Measurements from ENCODE around the gene KNG1. TPM values are rescaled to one million over a fixed set of nuclear protein-coding genes. Genes with fewer than 3 reads are reported as not detected.
"Not testable (repeated sequence)": the region's sequence is repeated elsewhere in the genome, so short reads cannot be mapped to it uniquely, and the experiment has no call there.

Gene KNG1
- total RNA-seq, 1 donor from 2014 or later: not detected

GRCh38 chr3:186696522-186696921 is 20.6 kb upstream of the KNG1 start:
- Mint-ChIP-seq H3K36me3 (ENCODE audit: low read depth, unreplicated experiment) (no peaks in the 10 kb centered on the region), H3K4me1 (ENCODE audit: low read depth, unreplicated experiment) (peaks cover 2% of the 10 kb centered on the region), H3K27me3 (ENCODE audit: low read depth, unreplicated experiment) (peaks cover 7% of the 10 kb centered on the region), H3K9me3 (ENCODE audit: unreplicated experiment) (no peaks in the 10 kb centered on the region), H3K4me3 (ENCODE audit: unreplicated experiment) (no peak overlapping the region), H3K27ac (ENCODE audit: unreplicated experiment) (no peak overlapping the region)
- no peak overlapping the region for H3K9ac ChIP-seq (ENCODE audit: low read length)
- H3K4me1 ChIP-seq (ENCODE audit: insufficient read depth, low read length): no peaks in the 10 kb centered on the region
- H3K9me3 ChIP-seq (ENCODE audit: insufficient read depth, low read depth, low read length): no peaks in the 10 kb centered on the region
- no peak overlapping the region for H3K27ac ChIP-seq (ENCODE audit: low read depth, low read length)
- H3K4me3 ChIP-seq (ENCODE audit: insufficient read depth, low read depth, low read length): no peak overlapping the region
- H2AFZ ChIP-seq (ENCODE audit: low read depth, low read length): no peak overlapping the region
- peaks cover 8% of the 10 kb centered on the region for H3K27me3 ChIP-seq (ENCODE audit: insufficient read depth, low read length)
- H3K36me3 ChIP-seq (ENCODE audit: insufficient read depth, low read length): no peaks in the 10 kb centered on the region
- no peak for TF ChIP-seq EZH2 (IDR thresholded peaks at IDR 0.05; ENCODE audit: insufficient read depth, low read length)
- TF ChIP-seq, protein P1, sequence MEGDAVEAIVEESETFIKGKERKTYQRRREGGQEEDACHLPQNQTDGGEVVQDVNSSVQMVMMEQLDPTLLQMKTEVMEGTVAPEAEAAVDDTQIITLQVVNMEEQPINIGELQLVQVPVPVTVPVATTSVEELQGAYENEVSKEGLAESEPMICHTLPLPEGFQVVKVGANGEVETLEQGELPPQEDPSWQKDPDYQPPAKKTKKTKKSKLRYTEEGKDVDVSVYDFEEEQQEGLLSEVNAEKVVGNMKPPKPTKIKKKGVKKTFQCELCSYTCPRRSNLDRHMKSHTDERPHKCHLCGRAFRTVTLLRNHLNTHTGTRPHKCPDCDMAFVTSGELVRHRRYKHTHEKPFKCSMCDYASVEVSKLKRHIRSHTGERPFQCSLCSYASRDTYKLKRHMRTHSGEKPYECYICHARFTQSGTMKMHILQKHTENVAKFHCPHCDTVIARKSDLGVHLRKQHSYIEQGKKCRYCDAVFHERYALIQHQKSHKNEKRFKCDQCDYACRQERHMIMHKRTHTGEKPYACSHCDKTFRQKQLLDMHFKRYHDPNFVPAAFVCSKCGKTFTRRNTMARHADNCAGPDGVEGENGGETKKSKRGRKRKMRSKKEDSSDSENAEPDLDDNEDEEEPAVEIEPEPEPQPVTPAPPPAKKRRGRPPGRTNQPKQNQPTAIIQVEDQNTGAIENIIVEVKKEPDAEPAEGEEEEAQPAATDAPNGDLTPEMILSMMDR (IDR thresholded peaks at IDR 0.05; ENCODE audit: insufficient read depth, low read depth, low read length): no peak
- FAIRE-seq (no peak), DNase-seq (ENCODE audit: low read depth) (no peak)
- H3K4me2 ChIP-seq (ENCODE audit: low read length): no peak overlapping the region
- H4K20me1 ChIP-seq (ENCODE audit: insufficient read depth, low read length): no peaks in the 10 kb centered on the region
- no peaks in the 10 kb centered on the region for H3K79me2 ChIP-seq (ENCODE audit: insufficient read depth, low read length)

DNA sequence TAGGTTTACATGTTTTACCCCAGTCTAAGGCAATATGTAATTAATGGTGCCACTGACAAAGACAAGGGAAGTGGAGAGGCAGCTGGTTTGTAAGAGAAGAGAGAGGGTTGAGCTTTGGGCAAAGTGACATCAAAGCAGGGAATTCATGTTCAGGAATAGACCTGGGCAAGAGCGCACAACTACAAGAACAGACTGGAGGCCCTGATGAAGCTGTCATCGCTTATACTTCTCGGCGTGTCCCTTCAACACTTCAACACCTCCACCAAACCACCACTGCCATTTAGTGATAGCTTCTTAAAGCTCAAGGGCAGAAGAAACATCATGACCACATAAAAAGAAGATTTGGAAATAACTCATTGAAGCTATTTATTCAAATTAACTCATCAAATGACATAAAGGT is 19.6 kb upstream of the KNG1 start:
- Histone ChIP-seq H3K4me1 (ENCODE audit: insufficient read depth, low read length) (no peaks in the 10 kb centered on the region), H4K20me1 (ENCODE audit: insufficient read depth, low read length) (no peaks in the 10 kb centered on the region), H3K27me3 (ENCODE audit: insufficient read depth, low read length) (peaks cover 8% of the 10 kb centered on the region), H3K79me2 (ENCODE audit: insufficient read depth, low read length) (no peaks in the 10 kb centered on the region), H3K4me3 (ENCODE audit: insufficient read depth, low read depth, low read length) (no peak overlapping the region), H3K4me2 (ENCODE audit: low read length) (no peak overlapping the region), H3K9ac (ENCODE audit: low read length) (no peak overlapping the region), H3K36me3 (ENCODE audit: insufficient read depth, low read length) (no peaks in the 10 kb centered on the region), H2AFZ (ENCODE audit: low read depth, low read length) (no peak overlapping the region), H3K9me3 (ENCODE audit: insufficient read depth, low read depth, low read length) (no peaks in the 10 kb centered on the region), H3K27ac (ENCODE audit: low read depth, low read length) (no peak overlapping the region)
- peaks cover 2% of the 10 kb centered on the region for H3K4me1 Mint-ChIP-seq (ENCODE audit: low read depth, unreplicated experiment)
- FAIRE-seq (no peak), DNase-seq (ENCODE audit: low read depth) (no peak)
- TF ChIP-seq, protein P1 (IDR thresholded peaks at IDR 0.05; ENCODE audit: insufficient read depth, low read depth, low read length): no peak
- TF ChIP-seq EZH2 (IDR thresholded peaks at IDR 0.05; ENCODE audit: insufficient read depth, low read length): no peak
- H3K36me3 Mint-ChIP-seq (ENCODE audit: low read depth, unreplicated experiment): no peaks in the 10 kb centered on the region
- H3K27me3 Mint-ChIP-seq (ENCODE audit: low read depth, unreplicated experiment): peaks cover 7% of the 10 kb centered on the region
- H3K4me3 Mint-ChIP-seq (ENCODE audit: unreplicated experiment): no peak overlapping the region
- H3K9me3 Mint-ChIP-seq (ENCODE audit: unreplicated experiment): no peaks in the 10 kb centered on the region
- H3K27ac Mint-ChIP-seq (ENCODE audit: unreplicated experiment): no peak overlapping the region

GRCh38 chr3:186700267-186700666 is 16.9 kb upstream of the KNG1 start:
- no peak overlapping the region for H3K27ac Mint-ChIP-seq (ENCODE audit: unreplicated experiment)
- H3K36me3 Mint-ChIP-seq (ENCODE audit: low read depth, unreplicated experiment): no peaks in the 10 kb centered on the region
- H3K4me1 ChIP-seq (ENCODE audit: insufficient read depth, low read length): no peaks in the 10 kb centered on the region
- no peaks in the 10 kb centered on the region for H3K36me3 ChIP-seq (ENCODE audit: insufficient read depth, low read length)
- H4K20me1 ChIP-seq (ENCODE audit: insufficient read depth, low read length): no peaks in the 10 kb centered on the region
- H3K4me3 ChIP-seq (ENCODE audit: insufficient read depth, low read depth, low read length): no peak overlapping the region
- no peak overlapping the region for H3K4me2 ChIP-seq (ENCODE audit: low read length)
- H3K9ac ChIP-seq (ENCODE audit: low read length): no peak overlapping the region
- H3K27me3 ChIP-seq (ENCODE audit: insufficient read depth, low read length): peaks cover 8% of the 10 kb centered on the region
- no peak for TF ChIP-seq EZH2 (IDR thresholded peaks at IDR 0.05; ENCODE audit: insufficient read depth, low read length)
- TF ChIP-seq, protein P1 (IDR thresholded peaks at IDR 0.05; ENCODE audit: insufficient read depth, low read depth, low read length): no peak
- no peaks in the 10 kb centered on the region for H3K79me2 ChIP-seq (ENCODE audit: insufficient read depth, low read length)
- H2AFZ ChIP-seq (ENCODE audit: low read depth, low read length): no peak overlapping the region
- H3K27me3 Mint-ChIP-seq (ENCODE audit: low read depth, unreplicated experiment): peaks cover 11% of the 10 kb centered on the region
- H3K4me3 Mint-ChIP-seq (ENCODE audit: unreplicated experiment): no peak overlapping the region
- H3K4me1 Mint-ChIP-seq (ENCODE audit: low read depth, unreplicated experiment): peaks cover 2% of the 10 kb centered on the region
- H3K27ac ChIP-seq (ENCODE audit: low read depth, low read length): no peak overlapping the region
- DNase-seq (ENCODE audit: low read depth): no peak
- FAIRE-seq: no peak
- H3K9me3 Mint-ChIP-seq (ENCODE audit: unreplicated experiment): no peaks in the 10 kb centered on the region
- no peaks in the 10 kb centered on the region for H3K9me3 ChIP-seq (ENCODE audit: insufficient read depth, low read depth, low read length)

DNA sequence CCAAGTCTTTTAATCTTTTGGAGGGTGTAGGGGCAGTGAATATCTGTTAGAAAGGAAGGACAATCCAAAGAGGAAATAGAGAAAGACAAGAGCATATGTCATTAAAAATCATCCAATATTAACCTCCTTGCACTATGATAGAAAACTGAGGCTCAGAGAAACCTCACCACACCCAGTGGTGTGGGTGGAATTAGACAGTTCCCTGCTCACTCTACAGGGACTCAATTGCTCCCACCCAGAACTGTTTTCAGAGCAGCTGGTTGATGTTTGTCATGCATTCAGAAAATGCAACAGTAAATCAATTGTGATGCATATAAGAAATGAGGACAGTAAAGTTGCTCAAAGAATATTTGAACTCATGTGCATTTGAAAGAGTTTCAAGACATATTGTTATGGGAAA is 14.7 kb upstream of the KNG1 start:
- not testable (repeated sequence) for H3K4me2 ChIP-seq (ENCODE audit: low read length); H3K4me3 Mint-ChIP-seq (ENCODE audit: unreplicated experiment); H4K20me1 ChIP-seq (ENCODE audit: insufficient read depth, low read length); H2AFZ ChIP-seq (ENCODE audit: low read depth, low read length); H3K9me3 Mint-ChIP-seq (ENCODE audit: unreplicated experiment); H3K9ac ChIP-seq (ENCODE audit: low read length); H3K4me1 Mint-ChIP-seq (ENCODE audit: low read depth, unreplicated experiment); H3K27ac ChIP-seq (ENCODE audit: low read depth, low read length); H3K79me2 ChIP-seq (ENCODE audit: insufficient read depth, low read length); DNase-seq (ENCODE audit: low read depth); H3K27me3 ChIP-seq (ENCODE audit: insufficient read depth, low read length); H3K27ac Mint-ChIP-seq (ENCODE audit: unreplicated experiment); H3K36me3 ChIP-seq (ENCODE audit: insufficient read depth, low read length); H3K4me3 ChIP-seq (ENCODE audit: insufficient read depth, low read depth, low read length); H3K36me3 Mint-ChIP-seq (ENCODE audit: low read depth, unreplicated experiment); H3K9me3 ChIP-seq (ENCODE audit: insufficient read depth, low read depth, low read length); FAIRE-seq; H3K4me1 ChIP-seq (ENCODE audit: insufficient read depth, low read length)
- peaks cover 16% of the 10 kb centered on the region for H3K27me3 Mint-ChIP-seq (ENCODE audit: low read depth, unreplicated experiment)

All from astrocyte (in vitro differentiated cells and primary cell).